Transverse colon (tissue), 4 donors: ENCODE data around the gene ADGRB3.

Experiments
- POLR2A ChIP-seq: fragments of 450-650 bp; IDR thresholded peaks from one replicate; pipeline ENCODE4 v1.6.1; 2016; ENCODE audit warnings: antibody characterized with exemption, mild to moderate bottlenecking, moderate library complexity
- POLR2AphosphoS5 ChIP-seq, 3 donors: sonication (generic); formaldehyde crosslinking; IDR thresholded peaks; one replicate each; pipeline ENCODE4 v1.6.1; 2016; ENCODE audit warnings: antibody characterized with exemption in 3 of 3
- TF ChIP-seq, protein P1 (sequence below), 5 experiments: fragments of 200-600 bp in 3 of 5; fragments of 450-650 bp in 2 of 5; sonication (generic) in 3 of 5; IDR thresholded peaks; 1 replicate in 2 of 5; 2 replicates in 3 of 5; pipeline ENCODE4 v1.5.1; 2016 to 2017; ENCODE audit warnings: antibody characterized with exemption in 5 of 5, inconsistent platforms in 3 of 5, mild to moderate bottlenecking in 2 of 5, moderate library complexity in 1 of 5

DNA sequence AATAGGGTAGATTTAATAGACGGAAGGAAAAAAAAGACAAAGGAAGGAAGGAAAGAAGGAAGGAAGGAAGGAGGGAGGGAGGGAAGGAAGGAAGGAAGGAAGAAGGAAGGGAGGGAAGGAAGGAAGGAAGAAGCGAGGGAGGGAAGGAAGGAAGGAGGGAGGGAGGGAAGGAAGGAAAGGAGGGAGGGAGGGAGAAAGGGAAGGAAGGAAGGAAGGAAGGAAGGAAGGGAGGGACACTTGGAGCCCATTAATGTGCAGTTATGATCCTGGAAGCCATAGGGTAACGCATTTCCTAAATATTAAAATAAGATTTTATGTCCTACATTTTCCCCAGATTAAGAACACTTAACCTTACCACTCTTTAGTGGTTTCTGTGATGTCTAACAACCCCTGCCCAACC lies 465.7 kb downstream of the ADGRB3 start:
- TF ChIP-seq POLR2A = no peak
- TF ChIP-seq, protein P1, sequence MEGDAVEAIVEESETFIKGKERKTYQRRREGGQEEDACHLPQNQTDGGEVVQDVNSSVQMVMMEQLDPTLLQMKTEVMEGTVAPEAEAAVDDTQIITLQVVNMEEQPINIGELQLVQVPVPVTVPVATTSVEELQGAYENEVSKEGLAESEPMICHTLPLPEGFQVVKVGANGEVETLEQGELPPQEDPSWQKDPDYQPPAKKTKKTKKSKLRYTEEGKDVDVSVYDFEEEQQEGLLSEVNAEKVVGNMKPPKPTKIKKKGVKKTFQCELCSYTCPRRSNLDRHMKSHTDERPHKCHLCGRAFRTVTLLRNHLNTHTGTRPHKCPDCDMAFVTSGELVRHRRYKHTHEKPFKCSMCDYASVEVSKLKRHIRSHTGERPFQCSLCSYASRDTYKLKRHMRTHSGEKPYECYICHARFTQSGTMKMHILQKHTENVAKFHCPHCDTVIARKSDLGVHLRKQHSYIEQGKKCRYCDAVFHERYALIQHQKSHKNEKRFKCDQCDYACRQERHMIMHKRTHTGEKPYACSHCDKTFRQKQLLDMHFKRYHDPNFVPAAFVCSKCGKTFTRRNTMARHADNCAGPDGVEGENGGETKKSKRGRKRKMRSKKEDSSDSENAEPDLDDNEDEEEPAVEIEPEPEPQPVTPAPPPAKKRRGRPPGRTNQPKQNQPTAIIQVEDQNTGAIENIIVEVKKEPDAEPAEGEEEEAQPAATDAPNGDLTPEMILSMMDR (IDR thresholded peaks at IDR 0.05) = no peak
- TF ChIP-seq POLR2AphosphoS5 (IDR thresholded peaks at IDR 0.05) = no peak
